MCF 10A (cell line): ENCODE measurements around the gene UBE2D2. TPM values are rescaled to one million over a fixed set of nuclear protein-coding genes. Genes with fewer than 3 reads are reported as not detected.
A peak's percentile ranks its signal among the peaks of the same experiment; 100 is the strongest.
"Not testable (repeated sequence)": the region's sequence is repeated elsewhere in the genome, so short reads cannot be mapped to it uniquely, and the experiment has no call there.

Source experiments
- Bru-seq: library from RNA; stranded (reverse); fragments of 400-500 nt; gene quantifications from one replicate; lab custom pipeline; 2021; lab: Mats Ljungman, UMichigan
- BruChase-seq, 2 experiments: library from RNA; stranded (reverse); fragments of 400-500 nt; gene quantifications; one replicate each; lab custom pipeline; 2021; lab: Mats Ljungman, UMichigan
- BruUV-seq: library from RNA; stranded (reverse); fragments of 400-500 nt; replicated peaks from 2 replicates; lab custom pipeline; 2021; lab: Mats Ljungman, UMichigan
- CTCF ChIA-PET: fragments of 300-600 bp; sonication (Branson Sonifier 250); formaldehyde crosslinking; extraction: SDS; loops from one replicate; lab custom pipeline; 2021; ENCODE audit warnings: antibody characterized with exemption, inconsistent platforms; lab: Yijun Ruan, JAX
- POLR2A ChIA-PET: fragments of 300-600, 350-650 bp; sonication (Branson Sonifier 250); formaldehyde crosslinking; extraction: SDS; loops from one replicate; lab custom pipeline; 2020; ENCODE audit warnings: antibody characterized with exemption, inconsistent platforms; lab: Yijun Ruan, JAX
- DNase-seq: peaks from one replicate; pipeline ENCODE4 v3.0.0-alpha.2; 2018; ENCODE audit not compliant: unreplicated experiment
- H3K27ac Mint-ChIP-seq: one replicate; pipeline ENCODE4 v1.8.0; 2022; ENCODE audit warnings: mild to moderate bottlenecking, low read depth, mixed read lengths; ENCODE audit not compliant: unreplicated experiment
- H3K27me3 Mint-ChIP-seq: one replicate; pipeline ENCODE4 v1.8.0; 2022; ENCODE audit warnings: mixed read lengths; ENCODE audit not compliant: insufficient read depth, unreplicated experiment
- H3K36me3 Mint-ChIP-seq: one replicate; pipeline ENCODE4 v1.8.0; 2022; ENCODE audit warnings: mild to moderate bottlenecking, moderate library complexity, mixed read lengths; ENCODE audit not compliant: insufficient read depth, unreplicated experiment
- H3K4me1 Mint-ChIP-seq: one replicate; pipeline ENCODE4 v1.8.0; 2022; ENCODE audit warnings: mixed read lengths; ENCODE audit not compliant: insufficient read depth, unreplicated experiment
- H3K4me3 Mint-ChIP-seq: one replicate; pipeline ENCODE4 v1.8.0; 2022; ENCODE audit warnings: mild to moderate bottlenecking, moderate library complexity, mixed read lengths; ENCODE audit not compliant: unreplicated experiment
- H3K9me3 Mint-ChIP-seq: one replicate; pipeline ENCODE4 v1.8.0; 2022; ENCODE audit warnings: mixed read lengths; ENCODE audit not compliant: unreplicated experiment
- intact Hi-C: fragments of 100-400 bp; cut with micrococcal nuclease; formaldehyde crosslinking; loops from 2 replicates; pipeline ENCODE4 v1.14.1; 2022
- long read RNA-seq: library from polyadenylated mRNA; stranded (forward); transcript quantifications from one replicate; pipeline ENCODE4 v2.0.0, GENCODE V29; 2022
- total RNA-seq: library from RNA; stranded (reverse); gene quantifications from 2 replicates; pipeline ENCODE4 v1.2.3, GENCODE V29; 2022
- TF ChIP-seq, protein P1 (sequence below): fragments of 200-600 bp; IDR thresholded peaks from one replicate; pipeline ENCODE4 v1.8.0; 2022; ENCODE audit warnings: antibody characterized with exemption, mild to moderate bottlenecking; ENCODE audit not compliant: unreplicated experiment

The UBE2D2 gene
- 306 and 329 TPM in 2 replicates for total RNA-seq
- percentile 86 among the genes with signal in this experiment for Bru-seq, nascent RNA
- percentile 88 among the genes with signal in this experiment for BruChase-seq, experiment 1, labeled RNA remaining after a 6-hour chase
- percentile 84 among the genes with signal in this experiment for BruChase-seq, experiment 2, labeled RNA remaining after a 2-hour chase
- long read RNA-seq, transcript UBE2D2-202 (7 exons, 2,702 nt): major isoform, 372 of 426 reads
- long read RNA-seq, partial matches to known transcripts: 18 of 426 reads
- long read RNA-seq, other reads (novel, unspliced or antisense): 34 of 426 reads

DNA sequence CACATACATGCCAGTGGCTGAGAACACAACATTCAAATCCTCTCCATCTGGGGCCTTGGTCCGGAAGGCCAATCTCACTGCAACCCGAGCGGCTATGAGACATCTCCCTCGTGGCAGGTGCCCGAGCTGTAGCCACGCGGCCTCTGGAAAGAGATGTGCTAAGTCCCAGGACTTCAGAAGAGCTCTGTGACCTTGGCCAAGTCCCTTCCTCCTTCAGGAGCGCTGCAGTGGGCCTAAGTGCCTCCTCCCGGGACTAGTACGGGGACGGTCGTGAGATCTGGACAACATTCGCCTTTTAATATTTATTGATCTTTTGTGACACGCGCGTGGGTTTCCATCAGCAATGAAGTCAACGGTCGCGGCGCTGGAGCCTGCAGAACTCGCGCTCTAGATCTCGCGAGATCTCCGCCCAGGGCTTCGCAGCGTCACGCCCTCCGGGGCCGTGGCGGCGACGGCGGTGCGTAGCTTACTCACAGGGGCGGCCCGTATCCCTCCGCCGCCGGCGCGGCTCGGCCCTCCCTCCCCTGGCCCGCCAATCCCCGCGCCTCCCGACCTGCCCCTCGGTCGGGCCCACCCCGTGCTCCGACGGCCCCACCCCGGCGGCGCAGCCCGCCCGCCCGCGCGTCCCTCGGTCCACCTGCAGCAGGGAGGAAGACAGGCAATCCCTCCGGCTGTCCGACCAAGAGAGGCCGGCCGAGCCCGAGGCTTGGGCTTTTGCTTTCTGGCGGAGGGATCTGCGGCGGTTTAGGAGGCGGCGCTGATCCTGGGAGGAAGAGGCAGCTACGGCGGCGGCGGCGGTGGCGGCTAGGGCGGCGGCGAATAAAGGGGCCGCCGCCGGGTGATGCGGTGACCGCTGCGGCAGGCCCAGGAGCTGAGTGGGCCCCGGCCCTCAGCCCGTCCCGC, at the start of gene UBE2D2:
Gene UBE2D2 (plus strand): TSS at position 588 of the 903 bp plus-strand sequence. CDS start 453 bp downstream, outside the sequence.
- H3K4me1 Mint-ChIP-seq: peaks cover 12% of the 10 kb centered on the region
- ChIA-PET POLR2A (interaction anchor here (0.6 to 5.8 kb wide), 42 partner anchors 9 to 1360 kb away, joined by 3 to 70 read pairs (median 6); partner anchors contain the start of genes CXXC5, DNAJC18, HSPA9 and MATR3), CTCF (interaction anchor here (0.6 to 3.7 kb wide), 8 partner anchors 9 to 158 kb away, joined by 3 to 34 read pairs (median 3); partner anchors contain the start of gene STING1)
- intact Hi-C loops: loop anchor here (5.0 kb wide), 2 partner anchors 41 to 131 kb away; no protein-coding TSS in a partner anchor
- BruUV-seq: TSS peak; percentile 94
- peak; percentile 98 for DNase-seq
- peak within 1 kb of the TSS; percentile 88 for H3K27ac Mint-ChIP-seq
- no peaks in the 10 kb centered on the region for H3K27me3 Mint-ChIP-seq
- TF ChIP-seq, protein P1, sequence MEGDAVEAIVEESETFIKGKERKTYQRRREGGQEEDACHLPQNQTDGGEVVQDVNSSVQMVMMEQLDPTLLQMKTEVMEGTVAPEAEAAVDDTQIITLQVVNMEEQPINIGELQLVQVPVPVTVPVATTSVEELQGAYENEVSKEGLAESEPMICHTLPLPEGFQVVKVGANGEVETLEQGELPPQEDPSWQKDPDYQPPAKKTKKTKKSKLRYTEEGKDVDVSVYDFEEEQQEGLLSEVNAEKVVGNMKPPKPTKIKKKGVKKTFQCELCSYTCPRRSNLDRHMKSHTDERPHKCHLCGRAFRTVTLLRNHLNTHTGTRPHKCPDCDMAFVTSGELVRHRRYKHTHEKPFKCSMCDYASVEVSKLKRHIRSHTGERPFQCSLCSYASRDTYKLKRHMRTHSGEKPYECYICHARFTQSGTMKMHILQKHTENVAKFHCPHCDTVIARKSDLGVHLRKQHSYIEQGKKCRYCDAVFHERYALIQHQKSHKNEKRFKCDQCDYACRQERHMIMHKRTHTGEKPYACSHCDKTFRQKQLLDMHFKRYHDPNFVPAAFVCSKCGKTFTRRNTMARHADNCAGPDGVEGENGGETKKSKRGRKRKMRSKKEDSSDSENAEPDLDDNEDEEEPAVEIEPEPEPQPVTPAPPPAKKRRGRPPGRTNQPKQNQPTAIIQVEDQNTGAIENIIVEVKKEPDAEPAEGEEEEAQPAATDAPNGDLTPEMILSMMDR: no peak
- peak within 1 kb of the TSS; percentile 85 for H3K4me3 Mint-ChIP-seq
- H3K36me3 Mint-ChIP-seq: peaks cover 20% of the 10 kb centered on the region
- H3K9me3 Mint-ChIP-seq: no peaks in the 10 kb centered on the region

DNA sequence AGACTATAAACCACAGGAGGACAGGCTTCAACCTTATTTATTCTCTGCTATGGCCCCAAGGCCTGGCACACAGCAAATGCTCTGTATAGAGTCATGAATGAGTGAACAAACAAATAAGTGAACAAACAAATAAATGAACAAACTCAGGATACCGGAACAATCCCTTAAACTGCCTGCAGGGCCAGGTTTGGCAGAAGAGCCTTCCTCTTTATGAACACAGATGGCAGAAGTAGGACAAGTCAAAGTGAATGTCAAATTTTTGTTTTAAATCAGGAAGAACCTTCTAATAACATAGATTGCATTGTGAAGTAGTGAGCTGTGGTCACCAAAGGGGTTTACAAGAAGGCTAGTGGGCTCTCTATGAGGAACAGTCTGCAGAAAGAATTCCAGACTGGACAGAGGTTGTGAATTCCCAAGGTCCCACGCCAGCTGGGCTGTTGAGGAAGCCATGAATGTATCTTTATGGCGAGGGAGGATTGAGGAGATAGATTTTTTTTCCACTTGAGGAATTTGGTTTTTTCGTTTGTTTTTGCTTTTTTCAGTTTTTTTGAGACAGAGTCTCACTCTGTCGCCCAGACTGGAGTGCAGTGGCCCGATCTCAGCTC, 48.3 kb upstream of the UBE2D2 start:
- H3K27me3 Mint-ChIP-seq: no peaks in the 10 kb centered on the region
- DNase-seq: no peak
- ChIA-PET POLR2A (interaction anchor here (0.7 to 1.9 kb wide), 6 partner anchors 30 to 93 kb away, joined by 3 to 13 read pairs (median 3); partner anchors contain the start of genes STING1 and UBE2D2), CTCF (interaction anchor here (0.6 to 9.6 kb wide), 32 partner anchors 9 to 581 kb away, joined by 3 to 434 read pairs (median 5); partner anchors contain the start of genes DNAJC18, ECSCR, SPATA24 and STING1)
- no TSS peak for BruUV-seq
- TF ChIP-seq, protein P1: no peak
- H3K4me1 Mint-ChIP-seq: peaks cover 6% of the 10 kb centered on the region
- H3K36me3 Mint-ChIP-seq: peaks cover 9% of the 10 kb centered on the region
- H3K4me3 Mint-ChIP-seq: no peak overlapping the region
- no peak overlapping the region for H3K27ac Mint-ChIP-seq
- no peaks in the 10 kb centered on the region for H3K9me3 Mint-ChIP-seq
- intact Hi-C loops: loop anchor here (1.0 to 2.0 kb wide), 3 partner anchors 30 to 91 kb away; partner anchors contain the start of gene STING1

DNA sequence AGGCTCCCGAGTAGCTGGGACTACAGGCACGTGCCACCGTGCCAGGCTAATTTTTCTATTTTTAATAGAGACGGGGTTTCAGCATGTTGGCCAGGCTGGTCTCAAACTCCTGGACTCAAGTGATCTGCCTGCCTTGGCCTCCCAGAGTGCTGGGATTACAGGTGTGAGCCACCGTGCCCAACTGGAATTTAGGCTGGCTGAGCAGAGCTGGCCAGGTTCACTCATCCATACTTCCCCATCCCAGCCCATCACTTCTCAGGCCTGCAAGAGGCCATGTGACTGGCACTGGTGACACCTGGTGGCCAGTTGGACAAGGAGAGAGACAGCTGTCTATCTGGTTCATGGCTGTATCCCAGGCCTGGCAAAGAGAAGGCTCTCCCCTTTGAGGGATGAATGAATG, 47.7 kb upstream of the UBE2D2 start:
- CTCF ChIA-PET: interaction anchor here (0.6 to 9.6 kb wide), 38 partner anchors 9 to 581 kb away, joined by 3 to 434 read pairs (median 5); partner anchors contain the start of genes DNAJC18, ECSCR, SPATA24 and STING1
- not testable (repeated sequence) for H3K27ac Mint-ChIP-seq, H3K36me3 Mint-ChIP-seq, BruUV-seq, H3K9me3 Mint-ChIP-seq, H3K27me3 Mint-ChIP-seq, H3K4me3 Mint-ChIP-seq
- POLR2A ChIA-PET: interaction anchor here (0.6 to 1.9 kb wide), 8 partner anchors 31 to 93 kb away, joined by 3 to 13 read pairs (median 3); partner anchors contain the start of genes STING1 and UBE2D2
- DNase-seq: peak; percentile 93
- intact Hi-C loops: loop anchor here (1.0 to 2.0 kb wide), 3 partner anchors 31 to 91 kb away; partner anchors contain the start of gene STING1
- TF ChIP-seq, protein P1: peak; percentile 93
- H3K4me1 Mint-ChIP-seq: peaks cover 10% of the 10 kb centered on the region
